ENCODE results near the gene FPR2. TPM values are rescaled to one million over a fixed set of nuclear protein-coding genes. Genes with fewer than 3 reads are reported as not detected.

The FPR2 gene
- total and polyA plus RNA-seq, 2 donors (not counting 3 experiments of a cell fraction or from before 2014, with no cell fraction given), result not detected

DNA sequence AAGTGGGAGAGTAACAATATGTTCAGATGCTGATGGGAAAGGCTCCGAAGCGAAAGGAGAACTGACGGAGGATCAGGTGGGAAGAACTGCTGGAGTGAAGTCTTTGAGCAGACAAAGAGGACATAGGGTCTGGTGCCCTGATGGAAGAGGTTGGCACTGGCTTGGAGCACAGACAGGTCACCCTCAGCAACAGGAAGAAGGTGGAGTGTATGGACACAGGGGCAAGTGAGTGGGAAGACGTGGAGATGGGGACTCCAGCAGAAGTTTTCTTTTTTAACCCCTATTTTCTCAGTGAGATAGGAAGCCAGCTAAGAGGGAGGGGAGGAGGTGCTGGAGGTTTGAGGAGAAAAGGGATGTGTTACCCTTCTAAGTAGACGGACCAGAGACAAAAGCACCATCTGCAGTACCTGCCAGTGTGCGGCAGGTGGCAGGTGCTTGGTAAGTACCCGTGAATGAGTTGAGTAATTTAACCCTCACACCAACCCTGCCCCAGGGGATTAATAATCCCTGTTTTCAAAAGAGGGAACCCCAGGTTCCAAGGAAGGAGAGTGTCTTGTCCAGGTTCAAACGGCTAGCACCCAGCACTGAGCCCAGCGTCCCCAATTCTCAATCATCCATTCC, 48.4 kb upstream of the FPR2 start:
- Histone ChIP-seq H3K9ac (replicated peaks; ENCODE audit: extremely low read depth, insufficient read depth, low read length) (no peak overlapping the region), H3K27me3 (ENCODE audit: control insufficient read depth in 2 of 2, insufficient read depth in 2 of 2, low read length in 2 of 2) (no peaks in the 10 kb centered on the region), H3K9me1 (replicated peaks; ENCODE audit: control insufficient read depth, extremely low read depth, insufficient read depth, low read length) (no peaks in the 10 kb centered on the region), H2AFZ (ENCODE audit: low read depth, low read length) (no peak overlapping the region), H4K20me1 (replicated peaks; ENCODE audit: control insufficient read depth, extremely low read depth, insufficient read depth, low read length) (no peaks in the 10 kb centered on the region), H3K4me2 (ENCODE audit: insufficient read depth, low read length) (no peak overlapping the region), H3K9me3 (replicated peaks; ENCODE audit: control insufficient read depth, insufficient read depth, low read length) (no peaks in the 10 kb centered on the region), H3K4me3 (replicated peaks in 1 of 3; ENCODE audit: insufficient read depth in 1 of 3, low read depth in 1 of 3, low read length in 3 of 3) (no peak overlapping the region), H3K79me2 (ENCODE audit: control insufficient read depth, insufficient read depth, low read length) (no peaks in the 10 kb centered on the region), H3K4me1 (ENCODE audit: control insufficient read depth, extremely low read depth, insufficient read depth, low read length) (no peaks in the 10 kb centered on the region), H3K36me3 (ENCODE audit: control insufficient read depth in 2 of 2, extremely low read depth in 1 of 2, insufficient read depth in 2 of 2, low read length in 2 of 2) (no peaks in the 10 kb centered on the region), H3K27ac (ENCODE audit: insufficient read depth, low read depth, low read length) (no peak overlapping the region)
- no peak for FAIRE-seq
- POLR2A ChIA-PET, result no interaction called here
- BruUV-seq (replicated peaks), result no TSS peak
- dilution Hi-C loops (cut with MboI; ENCODE audit: extremely low pct_ligation_motif_present, low sequenced_read_pairs) (no loop called here), intact Hi-C loops (cut with micrococcal nuclease) (no loop called here)
- no peak for DNase-seq (ENCODE audit: low read depth, low spot score)
- CTCF ChIA-PET, result interaction anchor here (1.1 to 1.4 kb wide), 2 partner anchors 51 to 65 kb away, joined by 3 read pairs; no protein-coding TSS in a partner anchor
- TF ChIP-seq EZH2 (IDR thresholded peaks at IDR 0.05; ENCODE audit: borderline replicate concordance, low read depth, low read length, severe bottlenecking) (no peak), GATA2 (IDR thresholded peaks at IDR 0.05; ENCODE audit: insufficient read depth, insufficient read length, low read depth, low read length) (no peak)
- TF ChIP-seq, protein P1, sequence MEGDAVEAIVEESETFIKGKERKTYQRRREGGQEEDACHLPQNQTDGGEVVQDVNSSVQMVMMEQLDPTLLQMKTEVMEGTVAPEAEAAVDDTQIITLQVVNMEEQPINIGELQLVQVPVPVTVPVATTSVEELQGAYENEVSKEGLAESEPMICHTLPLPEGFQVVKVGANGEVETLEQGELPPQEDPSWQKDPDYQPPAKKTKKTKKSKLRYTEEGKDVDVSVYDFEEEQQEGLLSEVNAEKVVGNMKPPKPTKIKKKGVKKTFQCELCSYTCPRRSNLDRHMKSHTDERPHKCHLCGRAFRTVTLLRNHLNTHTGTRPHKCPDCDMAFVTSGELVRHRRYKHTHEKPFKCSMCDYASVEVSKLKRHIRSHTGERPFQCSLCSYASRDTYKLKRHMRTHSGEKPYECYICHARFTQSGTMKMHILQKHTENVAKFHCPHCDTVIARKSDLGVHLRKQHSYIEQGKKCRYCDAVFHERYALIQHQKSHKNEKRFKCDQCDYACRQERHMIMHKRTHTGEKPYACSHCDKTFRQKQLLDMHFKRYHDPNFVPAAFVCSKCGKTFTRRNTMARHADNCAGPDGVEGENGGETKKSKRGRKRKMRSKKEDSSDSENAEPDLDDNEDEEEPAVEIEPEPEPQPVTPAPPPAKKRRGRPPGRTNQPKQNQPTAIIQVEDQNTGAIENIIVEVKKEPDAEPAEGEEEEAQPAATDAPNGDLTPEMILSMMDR (IDR thresholded peaks at IDR 0.05; ENCODE audit: extremely low read depth in 1 of 2, insufficient read depth in 1 of 2, low read depth in 1 of 2, low read length in 2 of 2), result peak; percentile 14 to 34

Measured in endothelial cell of umbilical vein (primary cell).